Activated naive CD8-positive, alpha-beta T cell treated with anti-CD3 and anti-CD28 coated beads, Interleukin-2, amount 10 ng/mL, durations not matched to agents 7 days and 5 days (primary cell): ENCODE results near the gene GNB1. TPM values are rescaled to one million over a fixed set of nuclear protein-coding genes. Genes with fewer than 3 reads are reported as not detected.
"Not testable (repeated sequence)": the region's sequence is repeated elsewhere in the genome, so short reads cannot be mapped to it uniquely, and the experiment has no call there.

ENCODE experiments used
- ATAC-seq: fragments of 150-1000 bp; cut with Tn5 transposase; one replicate; pipeline ENCODE4 v1.10.0; 2021; ENCODE audit warnings: low read depth, moderate library complexity
- POLR2A ChIA-PET: fragments of 350-600 bp; sonication (Branson Sonifier 250); formaldehyde crosslinking; loops from one replicate; lab custom pipeline; 2021; ENCODE audit warnings: antibody characterized with exemption; lab: Charles Lee
- DNase-seq: peaks from one replicate; pipeline ENCODE4 v3.0.0; 2021
- H3K27ac Mint-ChIP-seq: one replicate; pipeline ENCODE4 v1.8.0; 2022; ENCODE audit warnings: mild to moderate bottlenecking, mixed read lengths
- H3K27me3 Mint-ChIP-seq: one replicate; pipeline ENCODE4 v1.8.0; 2022; ENCODE audit warnings: mild to moderate bottlenecking, moderate library complexity, mixed read lengths
- H3K36me3 Mint-ChIP-seq: one replicate; pipeline ENCODE4 v1.8.0; 2021; ENCODE audit warnings: mild to moderate bottlenecking, mixed read lengths
- H3K4me1 Mint-ChIP-seq: one replicate; pipeline ENCODE4 v1.8.0; 2021; ENCODE audit warnings: mixed read lengths
- H3K4me3 Mint-ChIP-seq: one replicate; pipeline ENCODE4 v1.8.0; 2022; ENCODE audit warnings: mild to moderate bottlenecking, moderate library complexity, mixed read lengths
- H3K9me3 Mint-ChIP-seq: one replicate; pipeline ENCODE4 v1.8.0; 2021; ENCODE audit warnings: mixed read lengths
- total RNA-seq, 2 experiments: library from RNA; stranded (reverse); gene quantifications; one replicate each; pipeline ENCODE4 v1.2.3, GENCODE V29; 2021

Gene GNB1
- total RNA-seq, 2 experiments from 2014 or later, result 353 to 372 TPM

DNA sequence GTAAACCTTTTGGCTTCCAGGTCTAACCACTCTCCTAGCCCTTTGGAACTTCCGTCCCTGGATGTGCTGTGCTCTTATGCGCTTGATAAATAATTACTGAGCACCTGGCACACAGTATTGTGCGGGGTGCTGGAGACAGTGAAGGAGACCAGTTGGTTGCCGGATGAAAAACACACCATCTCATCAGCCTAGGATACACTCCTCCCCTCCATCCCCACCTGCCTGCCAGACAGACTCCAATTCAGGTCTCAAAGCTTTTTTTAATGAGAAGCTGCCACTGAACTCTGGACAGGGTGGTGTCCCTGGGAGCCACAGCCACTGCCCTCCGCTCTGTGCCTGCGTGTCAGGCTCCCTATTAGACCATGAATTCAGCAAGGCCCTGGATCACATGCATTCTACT, 9.2 kb downstream of the GNB1 start:
- peaks cover 19% of the 10 kb centered on the region for H3K36me3 Mint-ChIP-seq
- H3K4me1 Mint-ChIP-seq, result peaks cover 35% of the 10 kb centered on the region
- no peak for ATAC-seq
- no peak for DNase-seq
- no peak overlapping the region for H3K27ac Mint-ChIP-seq
- H3K27me3 Mint-ChIP-seq, result no peaks in the 10 kb centered on the region
- POLR2A ChIA-PET, result interaction anchor here (0.5 to 0.6 kb wide), 2 partner anchors 98 to 446 kb away, joined by 3 to 4 read pairs; no protein-coding TSS in a partner anchor
- H3K9me3 Mint-ChIP-seq, result no peaks in the 10 kb centered on the region
- H3K4me3 Mint-ChIP-seq, result no peak overlapping the region

DNA sequence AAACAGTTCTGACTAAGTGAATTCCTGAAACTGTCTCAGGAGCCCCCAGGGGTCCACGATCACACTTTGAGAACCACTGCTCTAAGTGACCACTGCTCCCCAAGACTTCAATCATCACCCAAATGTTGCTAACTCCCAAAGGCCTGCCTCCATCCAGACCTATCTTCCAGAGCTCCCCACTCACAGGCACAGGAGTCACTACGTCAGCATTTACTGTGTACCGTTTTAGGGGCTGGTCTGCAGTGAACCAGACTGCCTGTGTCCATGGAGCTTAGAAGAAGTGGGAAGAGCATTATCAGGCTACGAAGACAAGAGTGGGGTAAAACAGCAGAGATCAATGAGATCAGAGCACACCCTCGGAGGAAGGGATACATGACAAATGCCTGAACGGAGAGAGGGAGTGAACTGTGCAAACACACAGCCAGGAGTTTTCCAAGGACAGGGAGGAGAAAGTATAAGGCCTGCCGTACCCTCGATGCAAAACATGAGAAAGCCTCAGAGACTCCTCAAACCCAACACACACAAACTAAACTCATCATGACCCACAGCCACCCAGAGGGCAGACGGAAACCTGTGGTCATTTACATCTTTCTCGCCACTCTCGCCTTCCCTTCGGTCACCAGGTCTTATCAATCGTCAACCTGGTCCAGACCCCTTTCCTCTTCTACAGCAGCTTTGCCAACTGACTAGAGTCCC, 10.1 kb downstream of the GNB1 start:
- ATAC-seq (no peak), DNase-seq (no peak)
- Mint-ChIP-seq H3K9me3 (no peaks in the 10 kb centered on the region), H3K27ac (no peak overlapping the region), H3K36me3 (peaks cover 27% of the 10 kb centered on the region), H3K4me1 (peaks cover 42% of the 10 kb centered on the region), H3K27me3 (no peaks in the 10 kb centered on the region), H3K4me3 (no peak overlapping the region)
- POLR2A ChIA-PET, result no interaction called here

DNA sequence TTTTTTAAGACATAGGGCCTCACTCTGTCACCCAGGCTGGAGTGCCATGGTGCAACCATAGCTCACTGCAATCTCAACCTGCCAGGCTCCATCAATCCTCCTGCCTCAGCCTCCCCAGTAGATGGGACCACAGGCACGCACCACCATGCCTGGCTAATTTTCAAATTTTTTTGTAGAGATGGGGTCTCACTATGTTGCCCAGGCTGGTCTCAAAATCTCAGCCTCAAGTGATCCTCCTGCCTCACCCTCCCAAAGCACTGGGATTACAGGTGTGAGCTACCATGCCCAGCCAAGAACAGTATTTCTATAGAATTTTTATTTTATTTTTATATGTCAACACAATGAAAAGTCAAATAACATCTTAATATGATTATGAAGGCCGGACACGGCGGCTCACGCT, 10.9 kb downstream of the GNB1 start:
- peaks cover 35% of the 10 kb centered on the region for H3K36me3 Mint-ChIP-seq
- POLR2A ChIA-PET, result no interaction called here

DNA sequence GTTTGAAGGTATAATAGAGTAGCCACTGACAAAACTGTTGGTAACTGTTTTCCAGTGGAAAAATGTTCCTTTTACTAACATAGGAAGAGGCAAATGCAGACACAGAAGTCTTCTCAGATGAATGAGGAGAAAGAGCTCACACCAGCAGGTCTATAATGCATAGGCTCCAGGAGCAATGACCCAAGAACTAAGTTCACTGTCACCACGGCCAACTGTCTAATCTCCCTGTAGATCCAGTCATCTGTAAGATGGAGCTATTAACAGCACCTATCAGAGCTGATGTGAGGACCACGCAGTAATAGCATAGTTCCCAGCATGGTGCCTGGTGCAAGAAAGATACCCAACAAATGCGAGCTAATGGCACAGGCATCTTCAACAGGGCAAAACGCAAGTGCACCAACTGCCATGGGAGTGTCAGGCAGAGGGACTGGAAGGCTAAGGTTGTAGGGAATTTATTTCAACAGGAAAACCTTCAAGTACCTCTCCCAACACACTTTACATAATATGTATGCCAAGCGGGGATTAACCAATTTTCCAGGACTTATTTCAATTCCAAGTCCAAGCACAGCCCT, 12.9 kb downstream of the GNB1 start:
- POLR2A ChIA-PET, result no interaction called here
- H3K27me3 Mint-ChIP-seq, result no peaks in the 10 kb centered on the region
- DNase-seq, result no peak
- no peak overlapping the region for H3K4me3 Mint-ChIP-seq
- no peaks in the 10 kb centered on the region for H3K9me3 Mint-ChIP-seq
- H3K4me1 Mint-ChIP-seq, result peaks cover 40% of the 10 kb centered on the region
- H3K27ac Mint-ChIP-seq, result no peak overlapping the region
- H3K36me3 Mint-ChIP-seq, result peaks cover 39% of the 10 kb centered on the region
- no peak for ATAC-seq

More for the DNA sequence above, 10.9 kb downstream of the GNB1 start:
- Mint-ChIP-seq H3K4me3 (no peak overlapping the region), H3K9me3 (no peaks in the 10 kb centered on the region), H3K4me1 (peaks cover 45% of the 10 kb centered on the region), H3K27me3 (no peaks in the 10 kb centered on the region), H3K27ac (no peak overlapping the region)
- ATAC-seq, result no peak
- no peak for DNase-seq

DNA sequence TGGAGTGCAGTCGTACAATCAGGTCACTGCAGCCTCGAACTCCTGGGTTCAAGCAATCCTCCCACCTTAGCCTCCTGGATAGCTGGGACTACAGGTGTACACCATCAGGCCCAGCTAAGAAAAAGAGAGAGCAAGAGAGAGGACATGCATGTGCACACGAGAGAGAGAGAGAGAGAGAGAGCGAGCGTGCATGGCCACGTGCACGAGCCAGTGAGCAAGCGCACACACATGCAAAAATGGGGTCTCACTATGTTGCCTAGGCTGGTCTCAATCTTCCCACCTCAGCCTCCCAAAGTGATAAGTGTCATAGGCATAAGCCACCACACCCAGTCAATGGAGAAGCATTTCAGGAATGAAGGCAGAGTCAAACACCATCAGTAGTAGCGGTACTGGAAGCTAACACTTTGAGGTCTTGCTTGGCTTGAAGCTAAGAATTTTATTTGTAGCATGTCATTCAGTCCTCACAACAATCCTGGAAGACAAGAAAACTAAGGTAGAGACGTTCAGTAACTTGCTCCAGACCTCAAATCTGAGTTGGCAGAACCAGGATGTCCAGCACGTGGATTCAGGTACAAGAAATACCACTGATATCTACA, 14.5 kb downstream of the GNB1 start:
- H3K4me1 Mint-ChIP-seq, result peaks cover 39% of the 10 kb centered on the region
- H3K27me3 Mint-ChIP-seq, result no peaks in the 10 kb centered on the region
- POLR2A ChIA-PET, result interaction anchor here (1.0 kb wide), 1 partner anchor 32 kb away, joined by 3 read pairs; no protein-coding TSS in a partner anchor
- H3K9me3 Mint-ChIP-seq, result no peaks in the 10 kb centered on the region
- peaks cover 48% of the 10 kb centered on the region for H3K36me3 Mint-ChIP-seq
- peak overlapping the region; percentile 53 for H3K4me3 Mint-ChIP-seq
- DNase-seq, result no peak
- peak overlapping the region; percentile 81 for H3K27ac Mint-ChIP-seq
- no peak for ATAC-seq

DNA sequence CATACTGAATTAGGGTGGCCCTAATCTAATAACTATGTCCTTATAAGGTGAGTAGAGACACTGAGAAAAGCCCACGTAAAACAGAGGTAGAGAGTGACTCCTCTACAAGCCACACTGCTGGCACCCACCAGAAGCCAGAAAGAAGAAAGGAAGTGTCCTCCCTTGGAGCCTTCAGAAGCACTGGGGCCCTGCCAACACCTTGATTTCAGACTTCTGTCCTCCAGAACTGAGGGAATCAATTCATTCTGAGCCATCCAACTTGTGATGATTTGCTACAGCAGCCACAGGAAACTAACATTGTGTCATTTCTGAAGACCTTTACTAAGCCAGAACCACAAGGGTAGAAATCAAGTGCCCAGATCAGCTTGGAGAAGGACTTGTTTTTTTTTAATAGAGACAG, 15.0 kb downstream of the GNB1 start:
- peaks cover under 1% of the 10 kb centered on the region for H3K9me3 Mint-ChIP-seq
- ATAC-seq, result peak; percentile 48
- POLR2A ChIA-PET, result interaction anchor here (1.0 kb wide), 1 partner anchor 33 kb away, joined by 3 read pairs; no protein-coding TSS in a partner anchor
- H3K36me3 Mint-ChIP-seq, result peaks cover 49% of the 10 kb centered on the region
- H3K4me3 Mint-ChIP-seq, result peak overlapping the region; percentile 53
- H3K4me1 Mint-ChIP-seq, result peaks cover 35% of the 10 kb centered on the region
- DNase-seq, result no peak
- H3K27ac Mint-ChIP-seq, result peak overlapping the region; percentile 81
- H3K27me3 Mint-ChIP-seq, result no peaks in the 10 kb centered on the region

DNA sequence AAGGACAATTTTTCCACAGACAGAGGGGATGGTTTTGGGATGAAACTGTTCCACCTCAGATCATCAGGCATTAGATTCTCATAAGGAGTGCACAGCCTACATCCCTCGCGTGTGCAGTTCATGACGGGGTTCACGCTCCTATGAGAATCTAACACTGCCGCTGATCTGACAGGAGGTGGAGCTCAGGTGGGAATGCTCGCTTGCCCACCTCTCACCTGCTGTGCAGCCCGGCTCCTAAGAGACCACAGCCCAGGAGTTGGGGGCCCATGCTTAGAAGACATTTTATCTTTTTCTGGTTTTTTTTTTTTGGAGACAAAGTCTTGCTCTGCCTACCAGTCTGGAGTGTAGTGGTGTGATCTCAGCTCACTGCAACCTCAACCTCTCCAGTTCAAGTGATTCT, 16.0 kb downstream of the GNB1 start:
- Mint-ChIP-seq H3K4me3 (no peak overlapping the region), H3K4me1 (peaks cover 32% of the 10 kb centered on the region), H3K9me3 (peaks cover 2% of the 10 kb centered on the region), H3K27ac (peak overlapping the region; percentile 9), H3K27me3 (no peaks in the 10 kb centered on the region), H3K36me3 (peaks cover 52% of the 10 kb centered on the region)
- ATAC-seq (no peak), DNase-seq (no peak)
- POLR2A ChIA-PET, result no interaction called here

DNA sequence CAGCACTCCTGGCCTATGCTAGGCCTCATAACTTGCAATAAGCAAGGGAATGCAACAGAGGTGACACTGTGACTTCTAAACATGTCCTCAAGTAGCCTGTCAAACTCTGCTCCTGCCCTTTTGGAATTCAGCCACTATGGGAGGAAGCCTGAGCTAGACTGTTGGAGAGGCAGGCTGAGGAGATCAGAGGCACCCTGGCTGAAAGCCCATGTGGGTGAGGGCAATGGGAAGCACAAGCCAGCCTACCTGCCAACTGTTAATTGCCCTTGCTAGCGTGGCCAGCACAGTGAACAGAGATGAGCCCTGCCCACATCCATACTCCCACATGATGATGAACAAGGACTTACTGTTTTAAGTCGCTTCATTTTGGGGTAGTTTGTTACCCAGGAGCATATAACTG, 17.7 kb downstream of the GNB1 start:
- Mint-ChIP-seq H3K4me1 (peaks cover 28% of the 10 kb centered on the region), H3K27me3 (no peaks in the 10 kb centered on the region), H3K4me3 (no peak overlapping the region), H3K36me3 (peaks cover 48% of the 10 kb centered on the region), H3K9me3 (peaks cover 2% of the 10 kb centered on the region), H3K27ac (no peak overlapping the region)
- DNase-seq (no peak), ATAC-seq (no peak)
- POLR2A ChIA-PET, result no interaction called here

DNA sequence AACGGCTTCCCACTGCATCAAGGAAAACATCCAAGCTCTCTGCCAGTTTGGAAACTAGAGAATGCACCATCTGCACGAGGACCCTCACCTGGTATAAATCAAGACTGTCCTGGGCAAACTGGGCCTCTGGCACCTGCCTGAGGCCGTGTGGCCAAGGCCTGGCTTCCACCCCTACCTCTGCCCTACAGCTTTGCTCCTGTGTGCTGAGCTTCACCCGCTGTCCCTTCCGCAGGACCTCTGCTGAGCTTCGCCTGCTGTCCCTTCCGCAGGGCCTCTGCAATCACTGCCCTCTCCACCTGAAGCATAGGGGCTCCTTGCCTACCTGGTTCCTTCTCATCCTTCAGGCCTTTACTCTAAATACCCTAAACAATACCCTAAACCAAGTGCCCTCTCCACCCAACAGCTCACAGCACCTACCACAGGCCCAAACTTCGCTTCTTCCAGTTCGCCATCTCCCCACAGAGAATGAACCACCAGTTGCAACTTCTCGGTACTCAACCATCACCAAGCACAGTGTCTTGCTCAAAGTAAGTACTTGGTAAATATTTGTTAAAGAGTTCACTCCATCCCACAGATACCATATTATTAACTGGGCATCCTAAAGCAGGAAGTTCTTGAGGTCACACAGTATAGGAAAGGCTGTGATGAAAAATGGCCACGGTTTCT, 18.4 kb downstream of the GNB1 start:
- Mint-ChIP-seq H3K27me3 (no peaks in the 10 kb centered on the region), H3K36me3 (peaks cover 46% of the 10 kb centered on the region), H3K27ac (no peak overlapping the region), H3K9me3 (peaks cover 2% of the 10 kb centered on the region), H3K4me3 (no peak overlapping the region), H3K4me1 (peaks cover 21% of the 10 kb centered on the region)
- DNase-seq, result no peak
- POLR2A ChIA-PET, result no interaction called here
- ATAC-seq, result no peak

DNA sequence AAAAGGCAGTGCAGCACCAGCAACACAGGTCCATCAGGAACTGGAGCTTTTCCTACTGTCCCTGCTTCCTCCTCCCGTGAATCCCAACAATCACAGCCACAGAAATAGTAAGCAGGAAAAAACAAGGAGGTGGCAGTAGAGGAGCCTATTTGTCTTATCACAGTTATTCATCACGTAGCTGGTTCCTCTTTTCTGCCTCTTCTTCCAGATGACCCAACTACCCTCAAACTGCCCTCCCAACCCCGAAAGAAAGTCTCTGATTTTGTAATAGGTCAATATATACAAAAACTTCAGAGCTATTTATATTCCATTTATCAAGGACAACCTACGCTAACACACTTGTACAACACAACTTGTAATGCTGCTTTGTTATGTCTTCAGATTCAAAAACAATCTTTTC, 21.4 kb downstream of the GNB1 start:
- peaks cover 2% of the 10 kb centered on the region for H3K9me3 Mint-ChIP-seq
- H3K4me3 Mint-ChIP-seq, result no peak overlapping the region
- H3K36me3 Mint-ChIP-seq, result peaks cover 34% of the 10 kb centered on the region
- ATAC-seq (no peak), DNase-seq (no peak)
- POLR2A ChIA-PET, result no interaction called here
- H3K4me1 Mint-ChIP-seq, result peaks cover 15% of the 10 kb centered on the region
- no peak overlapping the region for H3K27ac Mint-ChIP-seq
- no peaks in the 10 kb centered on the region for H3K27me3 Mint-ChIP-seq

DNA sequence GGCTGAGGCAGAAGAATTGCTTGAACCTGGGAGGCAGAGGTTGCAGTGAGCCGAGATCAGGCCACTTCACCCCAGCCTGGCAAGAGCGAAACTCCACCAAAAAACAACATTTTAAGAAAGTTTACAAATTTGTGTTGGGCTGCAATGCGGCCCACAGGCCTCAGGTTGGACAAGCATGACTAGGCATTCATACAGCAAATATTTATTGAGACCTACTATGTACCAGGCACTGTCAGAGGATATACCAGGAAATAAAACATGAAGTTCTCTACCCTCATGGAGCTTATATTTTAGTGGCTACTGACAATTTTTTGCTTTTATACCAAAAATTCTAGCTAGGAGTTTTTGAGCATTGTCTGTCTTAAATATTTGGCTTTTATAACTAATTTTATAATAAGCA, 23.7 kb downstream of the GNB1 start:
- no peaks in the 10 kb centered on the region for H3K27me3 Mint-ChIP-seq
- peaks cover 2% of the 10 kb centered on the region for H3K9me3 Mint-ChIP-seq
- H3K4me3 Mint-ChIP-seq, result no peak overlapping the region
- peaks cover 22% of the 10 kb centered on the region for H3K4me1 Mint-ChIP-seq
- no peak for DNase-seq
- H3K36me3 Mint-ChIP-seq, result peaks cover 31% of the 10 kb centered on the region
- no peak for ATAC-seq
- H3K27ac Mint-ChIP-seq, result no peak overlapping the region
- POLR2A ChIA-PET, result no interaction called here

DNA sequence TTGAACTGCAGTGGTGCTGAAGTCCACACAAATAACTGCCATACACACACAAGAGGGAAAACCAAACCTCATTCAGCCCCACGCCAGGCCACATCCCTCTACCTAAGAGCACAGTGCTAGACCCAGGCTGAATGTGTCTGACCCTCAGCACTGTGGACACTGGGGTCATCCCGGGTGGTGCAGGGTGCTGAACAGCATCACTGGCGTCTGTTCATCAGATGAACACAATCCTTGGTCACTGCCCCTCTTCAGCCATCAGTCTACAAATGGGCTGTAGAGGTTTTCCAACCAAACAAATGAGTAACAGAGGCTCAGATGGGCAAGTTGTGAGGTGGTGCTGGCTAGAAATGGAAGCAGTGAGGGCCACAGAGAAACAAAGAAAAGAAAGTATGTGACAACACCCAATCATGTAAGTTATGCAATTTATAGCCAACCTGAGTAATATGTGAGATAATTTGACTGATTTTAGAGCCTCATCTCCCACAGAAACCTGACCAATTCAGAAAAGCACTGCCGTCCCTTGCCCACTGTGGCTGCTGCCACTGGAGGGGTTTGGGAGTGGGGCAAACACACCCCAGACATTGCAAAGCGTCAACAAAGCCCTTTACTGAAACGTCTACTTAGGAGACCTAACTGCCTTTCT, 27.9 kb downstream of the GNB1 start:
- no peak overlapping the region for H3K4me3 Mint-ChIP-seq
- no peak overlapping the region for H3K27ac Mint-ChIP-seq
- H3K36me3 Mint-ChIP-seq, result peaks cover 16% of the 10 kb centered on the region
- ATAC-seq, result no peak
- POLR2A ChIA-PET, result no interaction called here
- DNase-seq, result no peak
- peaks cover 29% of the 10 kb centered on the region for H3K4me1 Mint-ChIP-seq
- no peaks in the 10 kb centered on the region for H3K9me3 Mint-ChIP-seq
- H3K27me3 Mint-ChIP-seq, result no peaks in the 10 kb centered on the region

DNA sequence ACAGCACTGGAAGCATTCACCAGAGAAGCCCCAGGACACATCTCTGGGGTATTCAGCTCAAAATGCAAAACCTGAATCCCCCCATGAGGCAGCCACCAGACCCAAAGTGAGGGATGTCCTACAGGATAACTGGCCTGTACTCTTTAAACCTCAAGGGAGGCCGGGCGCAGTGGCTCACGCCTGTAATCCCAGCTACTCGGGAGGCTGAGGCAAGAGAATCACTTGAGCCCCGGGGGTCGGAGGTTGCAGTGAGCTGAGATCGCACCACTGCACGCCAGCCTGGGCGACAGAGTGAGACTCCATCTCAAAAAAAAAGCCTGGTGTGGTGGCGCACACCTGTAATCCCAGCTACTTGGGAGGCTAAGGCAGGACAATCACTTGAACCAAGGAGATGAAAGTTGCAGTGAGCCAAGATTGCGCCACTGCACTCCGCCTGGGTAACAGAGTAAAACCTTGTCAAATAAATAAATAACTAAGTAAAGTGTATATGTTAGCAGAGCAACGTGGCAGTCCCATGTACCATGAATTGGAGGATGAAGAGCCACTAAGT, 29.1 kb downstream of the GNB1 start:
- DNase-seq, H3K9me3 Mint-ChIP-seq, POLR2A ChIA-PET, H3K4me3 Mint-ChIP-seq, ATAC-seq, H3K27ac Mint-ChIP-seq, H3K27me3 Mint-ChIP-seq: not testable (repeated sequence)
- Mint-ChIP-seq H3K4me1 (peaks cover 32% of the 10 kb centered on the region), H3K36me3 (peaks cover 15% of the 10 kb centered on the region)
